Liver (tissue), 3 donors: ENCODE results near the gene MED29.

Experiments
- ATF3 ChIP-seq: IDR thresholded peaks from 2 replicates; pipeline ENCODE4 v1.6.1; 2016; ENCODE audit warnings: antibody characterized with exemption
- EGR1 ChIP-seq, 2 donors: IDR thresholded peaks; 2 replicates each; pipeline ENCODE4 v1.6.1; 2016 to 2018; ENCODE audit warnings: antibody characterized with exemption in 2 of 2, low read depth in 2 of 2
- FOXA1 ChIP-seq: IDR thresholded peaks from 2 replicates; pipeline ENCODE4 v1.6.1; 2016; ENCODE audit warnings: antibody characterized with exemption
- GABPA ChIP-seq, 2 donors: IDR thresholded peaks in 1 of 2; conservative IDR thresholded peaks in 1 of 2; 2 replicates each; pipeline ENCODE4 v1.6.1; 2016; ENCODE audit warnings: antibody characterized with exemption in 2 of 2, mild to moderate bottlenecking in 1 of 2, moderate library complexity in 1 of 2
- JUND ChIP-seq, 2 donors: IDR thresholded peaks; 2 replicates each; pipeline ENCODE4 v1.6.1; 2016; ENCODE audit warnings: antibody characterized with exemption in 2 of 2
- RAD21 ChIP-seq, 2 donors: IDR thresholded peaks; 2 replicates each; pipeline ENCODE4 v1.6.1; 2016; ENCODE audit warnings: antibody characterized with exemption in 2 of 2, mild to moderate bottlenecking in 2 of 2
- REST ChIP-seq: IDR thresholded peaks from 2 replicates; pipeline ENCODE4 v1.6.1; 2016; ENCODE audit warnings: antibody characterized with exemption, mild to moderate bottlenecking
- SP1 ChIP-seq: IDR thresholded peaks from 2 replicates; pipeline ENCODE4 v1.6.1; 2018; ENCODE audit warnings: antibody characterized with exemption, mild to moderate bottlenecking
- TAF1 ChIP-seq: conservative IDR thresholded peaks from 2 replicates; pipeline ENCODE4 v1.6.1; 2016; ENCODE audit warnings: antibody characterized with exemption, mild to moderate bottlenecking
- YY1 ChIP-seq: IDR thresholded peaks from 2 replicates; pipeline ENCODE4 v1.6.1; 2016; ENCODE audit warnings: antibody characterized with exemption, mild to moderate bottlenecking
- TF ChIP-seq, protein P1 (sequence below): fragments of 150-350 bp; IDR thresholded peaks from 2 replicates; pipeline ENCODE4 v1.5.1; 2017; ENCODE audit warnings: improper control_type of control experiment, low read depth, low read length; ENCODE audit not compliant: missing input control
- TF ChIP-seq, protein P2 (sequence below): IDR thresholded peaks from 2 replicates; pipeline ENCODE4 v1.6.1; 2016; ENCODE audit warnings: antibody characterized with exemption
- donor health status: healthy.
- donor health status: healthy.

- TF ChIP-seq SP1 (peak; percentile 61), YY1 (peak; percentile 99), FOXA1 (no peak), JUND (IDR thresholded peaks at IDR 0.05) (peak in 1 of 2 donors; percentile 16), RAD21 (IDR thresholded peaks at IDR 0.05) (peak; percentile 16 to 38), TAF1 (no peak), REST (no peak), ATF3 (no peak), GABPA (IDR thresholded peaks at IDR 0.05 in 1 of 2, conservative IDR thresholded peaks at IDR 0.05 in 1 of 2) (peak in 1 of 2 donors; percentile 91), EGR1 (IDR thresholded peaks at IDR 0.05; ENCODE audit: low read depth in 2 of 2) (peak in 1 of 2 donors; percentile 27)
- TF ChIP-seq, protein P1, sequence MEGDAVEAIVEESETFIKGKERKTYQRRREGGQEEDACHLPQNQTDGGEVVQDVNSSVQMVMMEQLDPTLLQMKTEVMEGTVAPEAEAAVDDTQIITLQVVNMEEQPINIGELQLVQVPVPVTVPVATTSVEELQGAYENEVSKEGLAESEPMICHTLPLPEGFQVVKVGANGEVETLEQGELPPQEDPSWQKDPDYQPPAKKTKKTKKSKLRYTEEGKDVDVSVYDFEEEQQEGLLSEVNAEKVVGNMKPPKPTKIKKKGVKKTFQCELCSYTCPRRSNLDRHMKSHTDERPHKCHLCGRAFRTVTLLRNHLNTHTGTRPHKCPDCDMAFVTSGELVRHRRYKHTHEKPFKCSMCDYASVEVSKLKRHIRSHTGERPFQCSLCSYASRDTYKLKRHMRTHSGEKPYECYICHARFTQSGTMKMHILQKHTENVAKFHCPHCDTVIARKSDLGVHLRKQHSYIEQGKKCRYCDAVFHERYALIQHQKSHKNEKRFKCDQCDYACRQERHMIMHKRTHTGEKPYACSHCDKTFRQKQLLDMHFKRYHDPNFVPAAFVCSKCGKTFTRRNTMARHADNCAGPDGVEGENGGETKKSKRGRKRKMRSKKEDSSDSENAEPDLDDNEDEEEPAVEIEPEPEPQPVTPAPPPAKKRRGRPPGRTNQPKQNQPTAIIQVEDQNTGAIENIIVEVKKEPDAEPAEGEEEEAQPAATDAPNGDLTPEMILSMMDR, result no peak
- TF ChIP-seq, protein P2, sequence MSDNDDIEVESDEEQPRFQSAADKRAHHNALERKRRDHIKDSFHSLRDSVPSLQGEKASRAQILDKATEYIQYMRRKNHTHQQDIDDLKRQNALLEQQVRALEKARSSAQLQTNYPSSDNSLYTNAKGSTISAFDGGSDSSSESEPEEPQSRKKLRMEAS, result peak; percentile 81
Measured at GRCh38 chr19:39445196-39446111, 54.3 kb downstream of the MED29 start, which contains the start of gene SUPT5H.
